NCI-H2227 (cell line): ENCODE measurements around the gene SPATA22.
"Not testable (repeated sequence)": the region's sequence is repeated elsewhere in the genome, so short reads cannot be mapped to it uniquely, and the experiment has no call there.

Source experiments
- DNase-seq: peaks from one replicate; lab custom pipeline; 2025; ENCODE audit not compliant: unreplicated experiment; lab: John Stamatoyannopoulos, UW

The SPATA22 gene

GRCh38 chr17:3471599-3471998 is at the start of gene SPATA22:
TSS of gene SPATA22 (minus strand) at chr17:3471819. CDS start at chr17:3469325, 2,494 bp downstream.
- no peak for DNase-seq

- DNase-seq = not testable (repeated sequence)
These were observed 47.9 kb upstream of the SPATA22 start for GRCh38 chr17:3519472-3519871.

GRCh38 chr17:3514873-3515272 is 43.3 kb upstream of the SPATA22 start:
- no peak for DNase-seq

GRCh38 chr17:3514167-3514566 is 42.5 kb upstream of the SPATA22 start:
- DNase-seq = not testable (repeated sequence)

- no peak for DNase-seq
These were observed 41.9 kb upstream of the SPATA22 start for GRCh38 chr17:3513305-3514035.

GRCh38 chr17:3512505-3513171 is 41.0 kb upstream of the SPATA22 start:
- no peak for DNase-seq

- no peak for DNase-seq
These were observed 40.4 kb upstream of the SPATA22 start for GRCh38 chr17:3511852-3512504.

GRCh38 chr17:3510090-3510489 is 38.5 kb upstream of the SPATA22 start:
- DNase-seq = no peak

GRCh38 chr17:3507869-3508268 is 36.2 kb upstream of the SPATA22 start:
- no peak for DNase-seq

GRCh38 chr17:3507071-3507470 is 35.5 kb upstream of the SPATA22 start:
- DNase-seq = no peak

GRCh38 chr17:3506054-3506453 is 34.4 kb upstream of the SPATA22 start:
- no peak for DNase-seq

GRCh38 chr17:3505008-3505407 is 33.4 kb upstream of the SPATA22 start:
- DNase-seq = no peak

- DNase-seq = no peak
These were observed 31.7 kb upstream of the SPATA22 start for GRCh38 chr17:3503285-3503684.

- DNase-seq = no peak
These were observed 30.8 kb upstream of the SPATA22 start for GRCh38 chr17:3502466-3502865.

- DNase-seq = no peak
These were observed 29.7 kb upstream of the SPATA22 start for GRCh38 chr17:3501344-3501743.

GRCh38 chr17:3497101-3497500 is 25.5 kb upstream of the SPATA22 start:
- DNase-seq = no peak

GRCh38 chr17:3485481-3486068 is 14.0 kb upstream of the SPATA22 start:
- no peak for DNase-seq

- DNase-seq = no peak
These were observed 11.2 kb upstream of the SPATA22 start for GRCh38 chr17:3482852-3483251.

GRCh38 chr17:3479988-3480387 is 8.4 kb upstream of the SPATA22 start:
- no peak for DNase-seq

- no peak for DNase-seq
These were observed 4.4 kb upstream of the SPATA22 start, which contains the start of gene ASPA for GRCh38 chr17:3475812-3476610. TSS of gene ASPA (plus strand) at chr17:3475997. CDS start at chr17:3476160, 163 bp downstream.

GRCh38 chr17:3475251-3475685 is 3.6 kb upstream of the SPATA22 start:
- DNase-seq = no peak
